Liver (tissue), 9 donors: ENCODE results near the gene FAM98B. TPM values are rescaled to one million over a fixed set of nuclear protein-coding genes. Genes with fewer than 3 reads are reported as not detected.

Source experiments
- DNase-seq: peaks from one replicate; pipeline ENCODE4 v3.0.0-alpha.2; 2017; ENCODE audit warnings: low spot score
- H3K27ac ChIP-seq, 2 donors: one replicate each; pipeline ENCODE4 v1.7.0; 2013; ENCODE audit warnings: inconsistent platforms in 2 of 2, low read length in 2 of 2, control low read depth in 1 of 2, low read depth in 1 of 2, mild to moderate bottlenecking in 1 of 2
- H3K27me3 ChIP-seq, 4 donors: one replicate each; pipeline versions ENCODE4 v1.6.1 to v1.7.0; 2013; ENCODE audit warnings: low read length in 3 of 4, inconsistent platforms in 1 of 4, mild to moderate bottlenecking in 1 of 4, moderate library complexity in 1 of 4; ENCODE audit not compliant: control insufficient read depth in 4 of 4, insufficient read depth in 4 of 4
- H3K36me3 ChIP-seq, 4 donors: one replicate each; pipeline versions ENCODE4 v1.6.1 to v1.7.0; 2013; ENCODE audit warnings: low read length in 3 of 4, mild to moderate bottlenecking in 3 of 4, low read depth in 1 of 4, moderate library complexity in 1 of 4; ENCODE audit not compliant: control insufficient read depth in 4 of 4, insufficient read depth in 3 of 4
- H3K4me1 ChIP-seq, 4 donors: one replicate each; pipeline versions ENCODE4 v1.6.1 to v1.7.0; 2013; ENCODE audit warnings: low read length in 3 of 4, mild to moderate bottlenecking in 3 of 4, moderate library complexity in 1 of 4; ENCODE audit not compliant: control insufficient read depth in 4 of 4, insufficient read depth in 4 of 4
- H3K4me3 ChIP-seq, 3 donors: one replicate each; pipeline versions ENCODE4 v1.6.1 to v1.7.0; 2013; ENCODE audit warnings: low read length in 3 of 3, control low read depth in 1 of 3, low read depth in 1 of 3, mild to moderate bottlenecking in 1 of 3
- H3K9ac ChIP-seq, 2 donors: one replicate each; pipeline ENCODE4 v1.7.0; 2013; ENCODE audit warnings: low read length in 2 of 2, mild to moderate bottlenecking in 2 of 2, moderate library complexity in 2 of 2, control low read depth in 1 of 2, low read depth in 1 of 2
- H3K9me3 ChIP-seq, 4 donors: one replicate each; pipeline versions ENCODE4 v1.6.1 to v1.7.0; 2013; ENCODE audit warnings: low read length in 3 of 4; ENCODE audit not compliant: control insufficient read depth in 4 of 4
- ATF3 ChIP-seq: IDR thresholded peaks from 2 replicates; pipeline ENCODE4 v1.6.1; 2016; ENCODE audit warnings: antibody characterized with exemption
- EGR1 ChIP-seq, 2 donors: IDR thresholded peaks; 2 replicates each; pipeline ENCODE4 v1.6.1; 2016 to 2018; ENCODE audit warnings: antibody characterized with exemption in 2 of 2, low read depth in 2 of 2
- FOXA1 ChIP-seq: IDR thresholded peaks from 2 replicates; pipeline ENCODE4 v1.6.1; 2016; ENCODE audit warnings: antibody characterized with exemption
- FOXA2 ChIP-seq: IDR thresholded peaks from 2 replicates; pipeline ENCODE4 v1.6.1; 2016; ENCODE audit warnings: antibody characterized with exemption
- GABPA ChIP-seq, 2 donors: IDR thresholded peaks in 1 of 2; conservative IDR thresholded peaks in 1 of 2; 2 replicates each; pipeline ENCODE4 v1.6.1; 2016; ENCODE audit warnings: antibody characterized with exemption in 2 of 2, mild to moderate bottlenecking in 1 of 2, moderate library complexity in 1 of 2
- HNF4A ChIP-seq, 2 donors: conservative IDR thresholded peaks; 2 replicates each; pipeline ENCODE4 v1.6.1; 2016; ENCODE audit warnings: antibody characterized with exemption in 2 of 2, mild to moderate bottlenecking in 2 of 2
- HNF4G ChIP-seq: IDR thresholded peaks from 2 replicates; pipeline ENCODE4 v1.6.1; 2016; ENCODE audit warnings: antibody characterized with exemption
- JUND ChIP-seq, 2 donors: IDR thresholded peaks; 2 replicates each; pipeline ENCODE4 v1.6.1; 2016; ENCODE audit warnings: antibody characterized with exemption in 2 of 2
- MAX ChIP-seq: IDR thresholded peaks from 2 replicates; pipeline ENCODE4 v1.6.1; 2016; ENCODE audit warnings: antibody characterized with exemption
- NR2F2 ChIP-seq: IDR thresholded peaks from 2 replicates; pipeline ENCODE4 v1.6.1; 2016; ENCODE audit warnings: antibody characterized with exemption
- RAD21 ChIP-seq, 2 donors: IDR thresholded peaks; 2 replicates each; pipeline ENCODE4 v1.6.1; 2016; ENCODE audit warnings: antibody characterized with exemption in 2 of 2, mild to moderate bottlenecking in 2 of 2
- REST ChIP-seq: IDR thresholded peaks from 2 replicates; pipeline ENCODE4 v1.6.1; 2016; ENCODE audit warnings: antibody characterized with exemption, mild to moderate bottlenecking
- RXRA ChIP-seq, 2 donors: IDR thresholded peaks; 2 replicates each; pipeline ENCODE4 v1.6.1; 2017 to 2018; ENCODE audit warnings: antibody characterized with exemption in 2 of 2, mild to moderate bottlenecking in 1 of 2
- TAF1 ChIP-seq: conservative IDR thresholded peaks from 2 replicates; pipeline ENCODE4 v1.6.1; 2016; ENCODE audit warnings: antibody characterized with exemption, mild to moderate bottlenecking
- YY1 ChIP-seq: IDR thresholded peaks from 2 replicates; pipeline ENCODE4 v1.6.1; 2016; ENCODE audit warnings: antibody characterized with exemption, mild to moderate bottlenecking
- ZBTB33 ChIP-seq: IDR thresholded peaks from 2 replicates; pipeline ENCODE4 v1.6.1; 2016; ENCODE audit warnings: antibody characterized with exemption
- WGBS: extraction: QIAGEN DNeasy Blood & Tissue Kit; methylation state at CpG from one replicate; pipeline ENCODE4 v1.1.7; 2013; 5-methylcytosine and 5-hydroxymethylcytosine counted together
- polyA plus RNA-seq, 2 donors: library from polyadenylated mRNA; stranded (reverse) in 1 of 2; unstranded in 1 of 2; fragments of 200-250 nt in 1 of 2; fragments of >200 nt in 1 of 2; fragmentation: Nextera tagmentation in 1 of 2; extraction: Ambion mirVana in 1 of 2; gene quantifications; one replicate each; pipeline versions ENCODE4 v1.2.1 to v1.2.3, GENCODE V29; 2013 to 2015
- total RNA-seq, 2 donors: library from RNA; depleted of rRNA; stranded (reverse); fragments of >200 nt; gene quantifications; one replicate each; pipeline ENCODE4 v1.2.3, GENCODE V29; 2014
- TF ChIP-seq, protein P1 (sequence below): fragments of 150-350 bp; IDR thresholded peaks from 2 replicates; pipeline ENCODE4 v1.5.1; 2017; ENCODE audit warnings: improper control_type of control experiment, low read depth, low read length; ENCODE audit not compliant: missing input control
- donor health status: healthy.
- donor health status: healthy.
- donor health status: healthy.
- donor health status: healthy.
- donor health status: healthy.

The FAM98B gene
- total and polyA plus RNA-seq, 4 donors: 1.5 to 12.2 (median 4.3) TPM

DNA sequence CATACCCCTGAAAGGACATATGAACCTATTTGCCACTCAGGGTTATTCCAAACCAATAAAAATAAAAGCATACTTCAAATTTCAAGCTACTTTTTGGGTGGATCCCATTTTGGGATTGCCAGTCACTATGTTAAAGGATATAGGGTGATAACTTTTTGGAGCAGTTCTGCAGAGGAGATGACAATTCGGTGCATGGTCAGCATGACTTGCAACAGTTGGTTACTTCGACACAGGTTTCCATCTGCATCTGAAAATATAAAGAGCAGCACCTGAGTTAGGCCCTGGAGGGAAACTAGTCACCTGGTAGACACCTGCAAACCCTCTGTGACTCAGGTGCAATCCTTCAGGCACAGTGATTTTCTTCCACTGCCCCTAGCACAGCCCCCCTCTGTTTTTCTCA lies 72.2 kb downstream of the FAM98B start:
- Histone ChIP-seq H3K4me3 (no peak overlapping the region), H3K9me3 (no peaks in the 10 kb centered on the region), H3K27me3 (peaks cover 0 to 4% (median 0%) of the 10 kb centered on the region in 4 donors), H3K4me1 (no peaks in the 10 kb centered on the region), H3K36me3 (no peaks in the 10 kb centered on the region), H3K27ac (no peak overlapping the region), H3K9ac (no peak overlapping the region)
- DNase-seq: no peak
- TF ChIP-seq FOXA2: no peak
- WGBS: 90% methylated on average over 2 of the region's 2 CpGs

DNA sequence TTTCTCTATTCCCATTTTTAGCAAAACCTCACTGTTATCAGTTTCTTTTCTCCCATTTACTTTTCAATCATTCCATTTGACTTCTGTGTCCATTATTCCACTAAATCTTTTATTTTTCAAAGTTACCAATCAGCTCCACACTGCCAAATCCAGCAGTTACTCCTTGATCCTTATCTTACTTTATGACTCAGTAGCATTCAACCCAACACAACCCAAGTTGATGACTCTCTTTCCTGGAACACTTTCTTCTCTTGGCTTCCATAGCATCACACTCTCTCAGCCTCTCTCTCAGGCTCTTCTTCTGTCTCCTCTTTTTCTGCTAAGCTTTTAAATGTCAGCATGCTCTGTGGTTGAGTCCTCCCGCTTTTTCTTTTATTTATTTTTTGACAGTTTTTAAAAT lies 74.4 kb downstream of the FAM98B start:
- H3K36me3 ChIP-seq: no peaks in the 10 kb centered on the region
- WGBS: 94% methylated on average over 1 of the region's 1 CpG
- TF ChIP-seq REST (no peak), RAD21 (IDR thresholded peaks at IDR 0.05) (no peak), YY1 (no peak), GABPA (IDR thresholded peaks at IDR 0.05 in 1 of 2, conservative IDR thresholded peaks at IDR 0.05 in 1 of 2) (no peak), MAX (no peak), FOXA2 (no peak), HNF4G (no peak), RXRA (IDR thresholded peaks at IDR 0.05) (no peak), HNF4A (conservative IDR thresholded peaks at IDR 0.05) (no peak), EGR1 (IDR thresholded peaks at IDR 0.05; ENCODE audit: low read depth in 2 of 2) (no peak), FOXA1 (no peak)
- TF ChIP-seq, protein P1, sequence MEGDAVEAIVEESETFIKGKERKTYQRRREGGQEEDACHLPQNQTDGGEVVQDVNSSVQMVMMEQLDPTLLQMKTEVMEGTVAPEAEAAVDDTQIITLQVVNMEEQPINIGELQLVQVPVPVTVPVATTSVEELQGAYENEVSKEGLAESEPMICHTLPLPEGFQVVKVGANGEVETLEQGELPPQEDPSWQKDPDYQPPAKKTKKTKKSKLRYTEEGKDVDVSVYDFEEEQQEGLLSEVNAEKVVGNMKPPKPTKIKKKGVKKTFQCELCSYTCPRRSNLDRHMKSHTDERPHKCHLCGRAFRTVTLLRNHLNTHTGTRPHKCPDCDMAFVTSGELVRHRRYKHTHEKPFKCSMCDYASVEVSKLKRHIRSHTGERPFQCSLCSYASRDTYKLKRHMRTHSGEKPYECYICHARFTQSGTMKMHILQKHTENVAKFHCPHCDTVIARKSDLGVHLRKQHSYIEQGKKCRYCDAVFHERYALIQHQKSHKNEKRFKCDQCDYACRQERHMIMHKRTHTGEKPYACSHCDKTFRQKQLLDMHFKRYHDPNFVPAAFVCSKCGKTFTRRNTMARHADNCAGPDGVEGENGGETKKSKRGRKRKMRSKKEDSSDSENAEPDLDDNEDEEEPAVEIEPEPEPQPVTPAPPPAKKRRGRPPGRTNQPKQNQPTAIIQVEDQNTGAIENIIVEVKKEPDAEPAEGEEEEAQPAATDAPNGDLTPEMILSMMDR: no peak
- peaks cover 0 to 4% (median 0%) of the 10 kb centered on the region in 4 donors for H3K27me3 ChIP-seq
- H3K4me3 ChIP-seq: no peak overlapping the region
- H3K9ac ChIP-seq: no peak overlapping the region
- no peak for DNase-seq
- no peaks in the 10 kb centered on the region for H3K4me1 ChIP-seq
- H3K9me3 ChIP-seq: no peaks in the 10 kb centered on the region
- no peak overlapping the region for H3K27ac ChIP-seq

DNA sequence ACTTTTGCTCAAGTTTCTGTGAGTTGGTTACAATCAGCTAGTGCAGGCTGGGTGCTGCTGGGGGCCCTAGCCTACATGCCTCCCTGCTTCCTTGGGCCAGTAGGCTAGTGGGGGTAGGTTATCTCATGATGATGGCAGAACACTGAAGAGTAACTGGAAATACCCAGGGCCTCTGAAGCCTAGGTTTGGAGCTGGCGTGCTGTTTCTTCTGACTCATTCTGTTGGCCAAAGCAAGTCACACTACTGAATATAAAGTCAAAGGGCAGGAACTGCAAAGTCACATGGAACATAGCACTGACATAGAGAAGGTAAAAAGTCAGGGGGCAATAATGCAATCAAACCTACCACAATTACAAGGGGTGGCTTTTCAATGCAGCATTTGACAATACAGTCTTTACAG lies 76.2 kb downstream of the FAM98B start:
- DNase-seq: no peak
- Histone ChIP-seq H3K4me3 (no peak overlapping the region), H3K27ac (no peak overlapping the region), H3K36me3 (no peaks in the 10 kb centered on the region), H3K27me3 (peaks cover 0 to 4% (median 2%) of the 10 kb centered on the region in 4 donors), H3K9ac (no peak overlapping the region), H3K4me1 (no peaks in the 10 kb centered on the region), H3K9me3 (no peaks in the 10 kb centered on the region)
- TF ChIP-seq NR2F2: no peak
- no peak for TF ChIP-seq JUND (IDR thresholded peaks at IDR 0.05)
- no peak for TF ChIP-seq TAF1
- no peak for TF ChIP-seq RXRA (IDR thresholded peaks at IDR 0.05)
- TF ChIP-seq EGR1 (IDR thresholded peaks at IDR 0.05; ENCODE audit: low read depth in 2 of 2): no peak
- no peak for TF ChIP-seq HNF4A (conservative IDR thresholded peaks at IDR 0.05)
- no peak for TF ChIP-seq RAD21 (IDR thresholded peaks at IDR 0.05)
- no peak for TF ChIP-seq YY1
- no peak for TF ChIP-seq ZBTB33
- TF ChIP-seq, protein P1: no peak
- no peak for TF ChIP-seq FOXA2
- TF ChIP-seq MAX: no peak
- TF ChIP-seq ATF3: no peak
- TF ChIP-seq HNF4G: no peak
- WGBS: 83% methylated on average over 1 of the region's 1 CpG
